GM13977 (cell line): ENCODE results near the gene EMILIN2.
"Not testable (repeated sequence)": the region's sequence is repeated elsewhere in the genome, so short reads cannot be mapped to it uniquely, and the experiment has no call there.

ENCODE experiments used
- DNase-seq: peaks from one replicate; pipeline ENCODE4 v3.0.0; 2012; ENCODE audit warnings: low spot score
- in situ Hi-C: fragments of 300-500 bp; cut with MboI; formaldehyde crosslinking; loops from one replicate; pipeline ENCODE4 v1.12.0; 2022; ENCODE audit warnings: low sequenced_read_pairs, low pct_unique_long_range_greater_than_20kb, mixed read lengths, inconsistent platforms; ENCODE audit not compliant: unreplicated experiment
- TF ChIP-seq, protein P1 (sequence below): IDR thresholded peaks from 2 replicates; pipeline ENCODE4 v1.5.1; 2012; ENCODE audit warnings: mild to moderate bottlenecking, control low read depth; ENCODE audit not compliant: insufficient read depth; ENCODE audit errors: extremely low read depth, missing control alignments

Gene EMILIN2

DNA sequence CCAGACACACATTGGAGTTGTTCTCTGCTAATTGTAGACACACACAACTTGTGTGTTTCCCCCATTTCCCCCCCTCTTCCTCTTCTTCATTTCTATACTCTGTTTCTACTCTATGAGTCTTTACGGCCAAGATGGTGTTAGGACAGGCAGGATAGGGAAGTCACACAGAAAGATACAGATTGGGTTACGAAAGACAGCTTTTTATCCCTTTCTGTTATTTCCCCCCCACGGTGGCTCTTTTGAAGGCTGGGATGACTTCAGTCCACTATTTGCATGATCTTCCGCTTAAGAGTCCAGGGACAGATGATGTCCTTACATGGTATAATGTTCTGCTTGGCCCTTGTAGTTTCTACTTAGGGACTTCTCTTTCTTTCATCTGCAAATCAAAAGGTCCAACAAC is 1.6 kb upstream of the EMILIN2 start:
- TF ChIP-seq, protein P1, sequence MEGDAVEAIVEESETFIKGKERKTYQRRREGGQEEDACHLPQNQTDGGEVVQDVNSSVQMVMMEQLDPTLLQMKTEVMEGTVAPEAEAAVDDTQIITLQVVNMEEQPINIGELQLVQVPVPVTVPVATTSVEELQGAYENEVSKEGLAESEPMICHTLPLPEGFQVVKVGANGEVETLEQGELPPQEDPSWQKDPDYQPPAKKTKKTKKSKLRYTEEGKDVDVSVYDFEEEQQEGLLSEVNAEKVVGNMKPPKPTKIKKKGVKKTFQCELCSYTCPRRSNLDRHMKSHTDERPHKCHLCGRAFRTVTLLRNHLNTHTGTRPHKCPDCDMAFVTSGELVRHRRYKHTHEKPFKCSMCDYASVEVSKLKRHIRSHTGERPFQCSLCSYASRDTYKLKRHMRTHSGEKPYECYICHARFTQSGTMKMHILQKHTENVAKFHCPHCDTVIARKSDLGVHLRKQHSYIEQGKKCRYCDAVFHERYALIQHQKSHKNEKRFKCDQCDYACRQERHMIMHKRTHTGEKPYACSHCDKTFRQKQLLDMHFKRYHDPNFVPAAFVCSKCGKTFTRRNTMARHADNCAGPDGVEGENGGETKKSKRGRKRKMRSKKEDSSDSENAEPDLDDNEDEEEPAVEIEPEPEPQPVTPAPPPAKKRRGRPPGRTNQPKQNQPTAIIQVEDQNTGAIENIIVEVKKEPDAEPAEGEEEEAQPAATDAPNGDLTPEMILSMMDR: no peak
- in situ Hi-C loops: no loop called here
- no peak for DNase-seq

DNA sequence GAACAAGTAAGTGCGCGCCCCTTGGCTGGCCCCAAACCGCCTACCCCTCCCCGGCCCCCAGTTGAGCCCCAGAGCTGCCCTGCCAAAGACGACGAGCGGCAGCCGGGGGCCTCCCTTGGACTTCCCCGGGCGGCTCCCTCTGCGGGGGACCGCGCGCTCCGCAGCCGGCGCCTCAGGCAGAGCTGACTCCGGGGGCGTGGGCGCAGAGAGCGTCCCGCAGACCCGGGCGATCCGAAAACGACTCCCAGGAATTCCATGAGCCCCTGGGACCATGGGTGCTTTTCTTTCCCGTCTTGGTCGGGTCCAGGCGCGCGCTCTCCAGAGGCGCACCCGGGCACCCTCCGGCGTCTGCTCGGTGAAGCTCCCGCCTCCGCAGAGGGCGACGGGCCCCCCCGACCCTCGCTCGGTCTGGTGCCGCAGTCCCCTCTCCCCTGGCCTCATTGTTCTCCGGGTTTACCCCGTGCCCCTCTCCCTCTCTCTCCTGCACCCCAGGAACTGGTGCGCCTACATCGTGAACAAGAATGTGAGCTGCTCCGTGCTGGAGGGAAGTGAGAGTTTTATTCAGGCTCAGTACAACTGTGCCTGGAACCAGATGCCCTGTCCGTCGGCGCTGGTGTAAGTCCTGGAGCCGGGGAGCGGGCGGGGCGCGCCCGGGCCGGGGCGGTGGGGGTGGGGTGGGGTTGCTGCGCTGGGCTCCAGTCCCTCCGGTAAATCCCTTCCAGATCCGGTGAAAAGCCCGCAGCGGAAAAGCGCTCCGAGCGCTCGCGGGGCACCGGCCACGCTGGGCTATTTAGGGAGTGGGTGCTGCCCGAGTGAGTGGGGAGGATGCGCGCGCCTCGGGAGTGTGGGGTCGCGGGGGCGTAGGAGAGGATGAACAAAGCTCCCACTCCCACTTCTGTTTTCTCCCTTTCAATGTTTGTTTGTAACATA is 776 bp downstream of the EMILIN2 start:
- in situ Hi-C loops: no loop called here
- DNase-seq: peak; percentile 86
- TF ChIP-seq, protein P1: no peak

DNA sequence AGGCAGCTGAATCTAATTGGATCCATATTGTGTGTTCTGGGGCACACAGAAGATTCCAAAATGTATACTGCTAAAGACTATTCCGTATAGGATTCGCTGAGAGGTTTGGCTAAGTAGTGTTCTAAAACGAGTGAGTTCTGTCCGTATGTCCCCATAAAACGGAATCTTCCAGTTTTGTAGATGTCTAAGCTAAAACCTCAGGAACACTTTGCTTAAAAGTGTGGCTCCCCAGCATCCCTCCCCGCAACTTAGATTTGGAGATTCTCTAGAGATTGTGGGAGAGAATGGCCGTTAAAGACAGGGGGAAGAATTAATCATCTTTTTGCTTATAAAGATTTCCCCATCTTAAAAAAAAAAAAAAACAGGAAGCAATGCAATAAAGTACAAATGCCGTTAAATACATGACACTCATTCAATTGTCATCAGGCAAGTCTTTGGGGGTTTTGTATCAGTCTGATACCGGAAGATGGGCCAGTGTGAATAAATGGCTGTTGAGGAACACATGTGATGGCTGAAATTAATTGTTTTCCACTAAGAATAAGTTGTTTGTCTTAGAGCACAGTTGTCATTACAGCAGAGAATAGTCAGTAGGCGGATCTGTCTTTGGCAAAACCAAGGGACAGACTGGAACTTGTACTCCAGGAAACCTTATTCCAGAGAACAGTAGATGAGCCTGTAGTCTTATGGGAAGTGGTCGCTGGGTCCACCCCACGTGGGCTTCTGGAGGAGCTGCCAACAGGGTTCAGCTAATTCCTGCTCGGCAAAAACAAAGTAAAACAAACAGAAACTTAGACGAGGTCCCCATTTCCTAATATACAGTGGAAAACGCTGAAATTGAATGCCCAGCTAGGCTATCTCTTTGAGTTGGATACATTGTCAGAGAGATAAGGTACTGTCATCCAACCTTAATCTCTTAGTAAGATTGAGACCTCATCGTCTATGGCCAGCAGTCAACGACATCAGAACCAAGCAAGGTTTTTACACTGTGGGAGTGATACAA is 1.7 kb downstream of the EMILIN2 start:
- in situ Hi-C loops: no loop called here
- DNase-seq: no peak
- TF ChIP-seq, protein P1: no peak

DNA sequence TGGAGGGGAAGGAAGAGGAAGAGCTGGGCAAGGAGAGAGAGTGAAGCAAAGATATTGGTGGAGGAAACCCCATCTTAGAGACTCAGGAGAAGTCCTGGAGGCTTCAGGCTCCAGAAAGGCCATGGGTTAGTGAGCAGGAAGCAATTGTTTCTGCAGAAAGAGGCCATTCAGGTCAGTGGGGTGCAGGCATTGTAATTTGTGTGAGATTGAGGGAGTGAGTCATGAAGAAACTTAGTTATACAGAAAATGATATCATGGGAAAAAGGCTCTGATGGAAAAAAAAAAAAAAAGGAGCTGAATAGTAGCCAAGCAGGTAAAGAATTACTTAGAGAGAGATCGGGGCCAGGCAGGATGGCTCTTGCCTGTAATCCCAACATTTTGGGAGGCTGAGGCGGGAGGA is 4.0 kb downstream of the EMILIN2 start:
- in situ Hi-C loops: no loop called here
- TF ChIP-seq, protein P1: no peak
- DNase-seq: no peak

DNA sequence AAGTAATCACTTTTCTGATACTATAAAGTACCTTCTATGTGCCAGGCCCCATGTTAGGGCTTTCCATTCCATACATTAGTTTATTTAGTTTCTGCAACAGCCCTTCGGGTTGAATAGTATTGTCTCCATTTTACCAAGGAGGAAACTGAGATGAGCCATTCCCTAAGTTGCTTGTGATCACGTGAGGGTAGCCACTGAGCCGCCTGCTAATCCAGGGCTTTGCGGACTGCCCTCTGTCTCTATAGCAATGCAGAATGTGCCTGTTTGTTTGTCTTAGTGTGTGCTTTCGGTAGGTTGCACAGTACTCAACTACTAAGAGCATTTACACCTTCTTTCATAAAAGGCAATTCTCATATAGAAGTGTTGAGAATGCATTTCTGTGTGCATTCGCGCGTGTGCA is 5.0 kb downstream of the EMILIN2 start:
- DNase-seq: no peak
- TF ChIP-seq, protein P1: no peak

DNA sequence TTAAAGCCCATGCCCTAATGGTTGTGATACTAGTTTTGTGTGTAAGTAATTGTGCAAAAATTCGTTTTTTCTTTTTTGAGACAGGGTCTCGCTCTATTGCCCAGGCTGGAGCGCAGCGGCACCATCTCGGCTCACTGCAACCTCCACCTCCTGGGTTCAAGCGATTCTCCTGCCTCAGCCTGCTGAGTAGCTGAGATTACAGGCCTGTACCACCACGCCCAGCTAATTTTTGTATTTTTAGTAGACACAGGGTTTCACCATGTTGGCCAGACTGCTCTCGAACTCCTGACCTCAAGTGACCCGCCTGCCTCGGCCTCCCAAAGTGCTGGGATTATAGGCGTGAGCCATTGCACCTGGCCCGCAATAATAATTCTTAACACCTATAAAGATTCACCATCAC is 5.7 kb downstream of the EMILIN2 start:
- DNase-seq, in situ Hi-C loops: not testable (repeated sequence)

More for the DNA sequence above, 5.0 kb downstream of the EMILIN2 start:
- in situ Hi-C loops: no loop called here
